Choroid plexus epithelial cell (primary cell): ENCODE results near the gene TTC9B.

Source experiments
- DNase-seq: peaks from one replicate; pipeline ENCODE4 v3.0.0-alpha.2; 2010; ENCODE audit warnings: low read depth
- H3K4me3 ChIP-seq: 2 replicates; pipeline ENCODE4 v1.5.1; 2011; ENCODE audit warnings: low read depth, mild to moderate bottlenecking, control low read depth, low read length, moderate library complexity
- CTCF ChIP-seq: conservative IDR thresholded peaks from 2 replicates; pipeline ENCODE4 v1.5.1; 2011; ENCODE audit warnings: low read depth, mild to moderate bottlenecking, control low read depth, inconsistent platforms, low read length, moderate library complexity

The TTC9B gene

GRCh38 chr19:40217934-40218890, at the start of gene TTC9B:
TSS of gene TTC9B (minus strand) at chr19:40218384. CDS start at chr19:40218381, 3 bp downstream.
- H3K4me3 ChIP-seq, result no peak within 1 kb of the TSS
- peak; percentile 25 for DNase-seq
- no peak for TF ChIP-seq CTCF

- no peak overlapping the region for H3K4me3 ChIP-seq
- no peak for TF ChIP-seq CTCF
- no peak for DNase-seq
Measured at GRCh38 chr19:40267601-40267997, 49.4 kb upstream of the TTC9B start.

GRCh38 chr19:40266912-40267600, 48.9 kb upstream of the TTC9B start:
- H3K4me3 ChIP-seq, result no peak overlapping the region
- no peak for DNase-seq

GRCh38 chr19:40266119-40266518, 47.9 kb upstream of the TTC9B start:
- H3K4me3 ChIP-seq, result no peak overlapping the region
- no peak for DNase-seq
- TF ChIP-seq CTCF, result no peak

More at GRCh38 chr19:40266912-40267600, 48.9 kb upstream of the TTC9B start:
- no peak for TF ChIP-seq CTCF

- no peak for TF ChIP-seq CTCF
- DNase-seq, result no peak
- no peak overlapping the region for H3K4me3 ChIP-seq
Measured at GRCh38 chr19:40265763-40266099, 47.5 kb upstream of the TTC9B start.

GRCh38 chr19:40265055-40265762, 47.0 kb upstream of the TTC9B start:
- no peak for DNase-seq
- TF ChIP-seq CTCF, result no peak
- H3K4me3 ChIP-seq, result no peak overlapping the region
